Measurements from ENCODE around the gene SLC39A11.
"Not testable (repeated sequence)": the region's sequence is repeated elsewhere in the genome, so short reads cannot be mapped to it uniquely, and the experiment has no call there.

SLC39A11 gene

GRCh38 chr17:72825218-72825617, 267.3 kb downstream of the SLC39A11 start:
- TF ChIP-seq POU2F2 (IDR thresholded peaks at IDR 0.05; ENCODE audit: low read depth, low read length): no peak
- no peak for TF ChIP-seq POLR2A (IDR thresholded peaks at IDR 0.05; ENCODE audit: low read depth, low read length)
- no peak for TF ChIP-seq TAF1 (IDR thresholded peaks at IDR 0.05; ENCODE audit: low read depth, low read length)
- no peak for TF ChIP-seq POLR2AphosphoS5 (IDR thresholded peaks at IDR 0.05; ENCODE audit: low read depth, low read length)
- TF ChIP-seq SPI1 (IDR thresholded peaks at IDR 0.05; ENCODE audit: low read depth, low read length): no peak
- no peak for TF ChIP-seq PAX5 (IDR thresholded peaks at IDR 0.05; ENCODE audit: insufficient read depth, low read length, severe bottlenecking)
- DNase-seq (ENCODE audit: insufficient read length, low spot score) (no peak), FAIRE-seq (no peak)

GRCh38 chr17:72824267-72824666, 268.2 kb downstream of the SLC39A11 start:
- FAIRE-seq; DNase-seq (ENCODE audit: insufficient read length, low spot score): not testable (repeated sequence)

- FAIRE-seq (no peak), DNase-seq (ENCODE audit: insufficient read length, low spot score) (no peak)
- TF ChIP-seq SPI1 (IDR thresholded peaks at IDR 0.05; ENCODE audit: low read depth, low read length): no peak
- TF ChIP-seq PAX5 (IDR thresholded peaks at IDR 0.05; ENCODE audit: insufficient read depth, low read length, severe bottlenecking): no peak
Observed at GRCh38 chr17:72822358-72823023, 270.0 kb downstream of the SLC39A11 start.

- FAIRE-seq: no peak
- TF ChIP-seq TAF1 (IDR thresholded peaks at IDR 0.05; ENCODE audit: low read depth, low read length) (no peak), POLR2AphosphoS5 (IDR thresholded peaks at IDR 0.05; ENCODE audit: low read depth, low read length) (no peak)
- no peak for DNase-seq (ENCODE audit: insufficient read length, low spot score)
Observed at GRCh38 chr17:72816406-72816805, 276.1 kb downstream of the SLC39A11 start.

- FAIRE-seq: no peak
- no peak for DNase-seq (ENCODE audit: insufficient read length, low spot score)
- TF ChIP-seq PAX5 (IDR thresholded peaks at IDR 0.05; ENCODE audit: insufficient read depth, low read length, severe bottlenecking): no peak
- no peak for TF ChIP-seq TAF1 (IDR thresholded peaks at IDR 0.05; ENCODE audit: low read depth, low read length)
- no peak for TF ChIP-seq POLR2AphosphoS5 (IDR thresholded peaks at IDR 0.05; ENCODE audit: low read depth, low read length)
- no peak for TF ChIP-seq POU2F2 (IDR thresholded peaks at IDR 0.05; ENCODE audit: low read depth, low read length)
- no peak for TF ChIP-seq SPI1 (IDR thresholded peaks at IDR 0.05; ENCODE audit: low read depth, low read length)
- TF ChIP-seq POLR2A (IDR thresholded peaks at IDR 0.05; ENCODE audit: low read depth, low read length): no peak
Observed at GRCh38 chr17:72813481-72813880, 279.0 kb downstream of the SLC39A11 start.

GRCh38 chr17:72812823-72813222, 279.7 kb downstream of the SLC39A11 start:
- no peak for DNase-seq (ENCODE audit: insufficient read length, low spot score)
- TF ChIP-seq POLR2A (IDR thresholded peaks at IDR 0.05; ENCODE audit: low read depth, low read length) (no peak), SPI1 (IDR thresholded peaks at IDR 0.05; ENCODE audit: low read depth, low read length) (no peak)
- FAIRE-seq: no peak

- FAIRE-seq: no peak
- no peak for DNase-seq (ENCODE audit: insufficient read length, low spot score)
- no peak for TF ChIP-seq SPI1 (IDR thresholded peaks at IDR 0.05; ENCODE audit: low read depth, low read length)
- TF ChIP-seq POU2F2 (IDR thresholded peaks at IDR 0.05; ENCODE audit: low read depth, low read length): no peak
- no peak for TF ChIP-seq POLR2AphosphoS5 (IDR thresholded peaks at IDR 0.05; ENCODE audit: low read depth, low read length)
- no peak for TF ChIP-seq PAX5 (IDR thresholded peaks at IDR 0.05; ENCODE audit: insufficient read depth, low read length, severe bottlenecking)
- no peak for TF ChIP-seq TAF1 (IDR thresholded peaks at IDR 0.05; ENCODE audit: low read depth, low read length)
- no peak for TF ChIP-seq POLR2A (IDR thresholded peaks at IDR 0.05; ENCODE audit: low read depth, low read length)
Observed at GRCh38 chr17:72811976-72812687, 280.4 kb downstream of the SLC39A11 start.

GRCh38 chr17:72810991-72811508, 281.4 kb downstream of the SLC39A11 start:
- TF ChIP-seq TAF1 (IDR thresholded peaks at IDR 0.05; ENCODE audit: low read depth, low read length) (no peak), POLR2AphosphoS5 (IDR thresholded peaks at IDR 0.05; ENCODE audit: low read depth, low read length) (no peak), SPI1 (IDR thresholded peaks at IDR 0.05; ENCODE audit: low read depth, low read length) (no peak)
- DNase-seq (ENCODE audit: insufficient read length, low spot score) (no peak), FAIRE-seq (no peak)

- FAIRE-seq: no peak
- no peak for TF ChIP-seq POLR2A (IDR thresholded peaks at IDR 0.05; ENCODE audit: low read depth, low read length)
- no peak for TF ChIP-seq SPI1 (IDR thresholded peaks at IDR 0.05; ENCODE audit: low read depth, low read length)
- TF ChIP-seq PAX5 (IDR thresholded peaks at IDR 0.05; ENCODE audit: insufficient read depth, low read length, severe bottlenecking): no peak
- TF ChIP-seq TAF1 (IDR thresholded peaks at IDR 0.05; ENCODE audit: low read depth, low read length): no peak
- no peak for DNase-seq (ENCODE audit: insufficient read length, low spot score)
Observed at GRCh38 chr17:72806011-72806410, 286.5 kb downstream of the SLC39A11 start.

- TF ChIP-seq POU2F2 (IDR thresholded peaks at IDR 0.05; ENCODE audit: low read depth, low read length) (no peak), POLR2A (IDR thresholded peaks at IDR 0.05; ENCODE audit: low read depth, low read length) (no peak), PAX5 (IDR thresholded peaks at IDR 0.05; ENCODE audit: insufficient read depth, low read length, severe bottlenecking) (no peak), SPI1 (IDR thresholded peaks at IDR 0.05; ENCODE audit: low read depth, low read length) (no peak), TAF1 (IDR thresholded peaks at IDR 0.05; ENCODE audit: low read depth, low read length) (no peak), POLR2AphosphoS5 (IDR thresholded peaks at IDR 0.05; ENCODE audit: low read depth, low read length) (no peak)
- DNase-seq (ENCODE audit: insufficient read length, low spot score) (no peak), FAIRE-seq (no peak)
Observed at GRCh38 chr17:72804949-72805707, 287.4 kb downstream of the SLC39A11 start.

Measured in GM12891 (cell line).